Measurements from ENCODE around the gene HECTD4.

DNA sequence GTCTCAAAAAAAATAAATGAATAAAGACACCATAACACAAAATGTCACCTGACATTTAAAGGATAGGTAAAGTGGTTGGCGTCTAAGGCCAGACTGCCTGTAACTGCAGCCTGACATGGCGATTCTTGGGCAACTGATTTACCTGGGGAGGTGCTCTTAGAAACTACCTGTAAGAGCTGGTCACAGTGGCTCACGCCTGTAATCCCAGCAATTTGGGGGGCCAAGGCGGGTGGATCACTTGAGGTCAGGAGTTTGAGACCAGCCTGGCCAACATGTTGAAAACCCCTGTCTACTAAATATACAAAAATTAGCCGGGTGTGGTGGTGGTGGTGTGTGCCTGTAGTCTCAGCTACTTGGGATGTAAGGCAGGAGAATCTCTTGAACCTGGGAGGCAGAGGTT lies 18.8 kb upstream of the HECTD4 start:
- TF ChIP-seq, protein P1, sequence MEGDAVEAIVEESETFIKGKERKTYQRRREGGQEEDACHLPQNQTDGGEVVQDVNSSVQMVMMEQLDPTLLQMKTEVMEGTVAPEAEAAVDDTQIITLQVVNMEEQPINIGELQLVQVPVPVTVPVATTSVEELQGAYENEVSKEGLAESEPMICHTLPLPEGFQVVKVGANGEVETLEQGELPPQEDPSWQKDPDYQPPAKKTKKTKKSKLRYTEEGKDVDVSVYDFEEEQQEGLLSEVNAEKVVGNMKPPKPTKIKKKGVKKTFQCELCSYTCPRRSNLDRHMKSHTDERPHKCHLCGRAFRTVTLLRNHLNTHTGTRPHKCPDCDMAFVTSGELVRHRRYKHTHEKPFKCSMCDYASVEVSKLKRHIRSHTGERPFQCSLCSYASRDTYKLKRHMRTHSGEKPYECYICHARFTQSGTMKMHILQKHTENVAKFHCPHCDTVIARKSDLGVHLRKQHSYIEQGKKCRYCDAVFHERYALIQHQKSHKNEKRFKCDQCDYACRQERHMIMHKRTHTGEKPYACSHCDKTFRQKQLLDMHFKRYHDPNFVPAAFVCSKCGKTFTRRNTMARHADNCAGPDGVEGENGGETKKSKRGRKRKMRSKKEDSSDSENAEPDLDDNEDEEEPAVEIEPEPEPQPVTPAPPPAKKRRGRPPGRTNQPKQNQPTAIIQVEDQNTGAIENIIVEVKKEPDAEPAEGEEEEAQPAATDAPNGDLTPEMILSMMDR (IDR thresholded peaks at IDR 0.05; ENCODE audit: poor library complexity, severe bottlenecking), result no peak
- TF ChIP-seq POLR2AphosphoS5 (IDR thresholded peaks at IDR 0.05), result no peak
- TF ChIP-seq REST (IDR thresholded peaks at IDR 0.05; ENCODE audit: borderline replicate concordance), result no peak
- TF ChIP-seq EZH2 (IDR thresholded peaks at IDR 0.05; ENCODE audit: borderline replicate concordance, insufficient read depth, low read length, poor library complexity, severe bottlenecking), result no peak
- no peak for TF ChIP-seq TAF1 (IDR thresholded peaks at IDR 0.05; ENCODE audit: low read depth)
- TF ChIP-seq MXI1 (conservative IDR thresholded peaks at IDR 0.05; ENCODE audit: poor library complexity, severe bottlenecking), result no peak
- no peak for TF ChIP-seq EP300 (conservative IDR thresholded peaks at IDR 0.05; ENCODE audit: poor library complexity, severe bottlenecking)

All from neural cell (in vitro differentiated cells).